HepG2 (cell line): ENCODE results near the gene ACBD6. TPM values are rescaled to one million over a fixed set of nuclear protein-coding genes. Genes with fewer than 3 reads are reported as not detected.

Source experiments
- ATAC-seq: fragments of 200-7000 bp; cut with Tn5 transposase; 3 replicates; pipeline ENCODE4 v1.9.1; 2020; ENCODE audit warnings: mild to moderate bottlenecking, moderate library complexity
- BruUV-seq: library from RNA; stranded (reverse); fragments of 400-500 nt; replicated peaks from 2 replicates; lab custom pipeline; 2021; lab: Mats Ljungman, UMichigan
- CTCF ChIA-PET: fragments of 300-600 bp; formaldehyde crosslinking; extraction: SDS; loops from one replicate; lab custom pipeline; 2021; ENCODE audit warnings: low total read pairs, inconsistent platforms, low intra/inter-chr PET ratio; lab: Yijun Ruan, JAX
- POLR2A ChIA-PET: fragments of 350-600 bp; sonication (Branson Sonifier 250); formaldehyde crosslinking; loops from one replicate; lab custom pipeline; 2020; ENCODE audit warnings: antibody characterized with exemption, inconsistent platforms; lab: Yijun Ruan, JAX
- DNase-seq: peaks from one replicate; pipeline ENCODE4 v3.0.0-alpha.2; 2015; ENCODE audit warnings: low spot score
- FAIRE-seq: peaks from 3 replicates; lab custom pipeline; 2011; peaks lifted over from hg19 to GRCh38; lab: Jason Lieb, UNC
- H2AFZ ChIP-seq: one replicate; pipeline ENCODE4 v1.6.1; 2011; ENCODE audit warnings: low read length, inconsistent platforms
- H3K27ac ChIP-seq: fragments of 300-600 bp; 3 replicates; pipeline ENCODE4 v1.8.0; 2011; ENCODE audit warnings: mixed run types, mild to moderate bottlenecking, mixed read lengths, low read length, inconsistent platforms; ENCODE audit not compliant: insufficient read depth; ENCODE audit errors: extremely low read length
- H3K27me3 ChIP-seq, 2 experiments: fragments of 200-600 bp in 1 of 2; 2 replicates in 1 of 2; 3 replicates in 1 of 2; pipeline versions ENCODE4 v1.6.0 to v1.8.0; 2011; ENCODE audit warnings: low read length in 2 of 2, mild to moderate bottlenecking in 2 of 2, moderate library complexity in 2 of 2, inconsistent platforms in 1 of 2; ENCODE audit not compliant: insufficient read depth in 2 of 2, control insufficient read depth in 1 of 2
- H3K36me3 ChIP-seq, 2 experiments: fragments of 200-600 bp in 1 of 2; replicated peaks in 1 of 2; 2 replicates in 1 of 2; 3 replicates in 1 of 2; pipeline versions ENCODE4 v1.5.1 to v1.8.0; 2011; ENCODE audit warnings: low read length in 2 of 2, inconsistent platforms in 1 of 2; ENCODE audit not compliant: insufficient read depth in 2 of 2, control insufficient read depth in 1 of 2
- H3K4me1 ChIP-seq: 2 replicates; pipeline ENCODE4 v1.5.1; 2012; ENCODE audit warnings: low read length, inconsistent platforms; ENCODE audit not compliant: insufficient read depth
- H3K4me2 ChIP-seq: 2 replicates; pipeline ENCODE4 v1.6.0; 2011; ENCODE audit warnings: low read depth, low read length, inconsistent platforms
- H3K4me3 ChIP-seq, 3 experiments: fragments of 200-600 bp in 1 of 3; sonication (generic), shearing (Covaris generic) in 1 of 3; replicated peaks in 1 of 3; 2 replicates each; pipeline ENCODE4 v1.5.1; 2011 to 2016; ENCODE audit warnings: low read length in 3 of 3, inconsistent platforms in 2 of 3, low read depth in 2 of 3, mild to moderate bottlenecking in 2 of 3, control low read depth in 1 of 3, mixed read lengths in 1 of 3; ENCODE audit not compliant: insufficient read depth in 1 of 3
- H3K79me2 ChIP-seq: one replicate; pipeline ENCODE4 v1.6.1; 2011; ENCODE audit warnings: low read length, inconsistent platforms; ENCODE audit not compliant: insufficient read depth
- H3K9ac ChIP-seq: 2 replicates; pipeline ENCODE4 v1.6.0; 2011; ENCODE audit warnings: mild to moderate bottlenecking, low read depth, low read length, inconsistent platforms; ENCODE audit not compliant: insufficient read depth
- H3K9me3 ChIP-seq: 2 replicates; pipeline ENCODE4 v1.5.1; 2012; ENCODE audit warnings: mild to moderate bottlenecking, low read length
- H4K20me1 ChIP-seq: 2 replicates; pipeline ENCODE4 v1.6.0; 2011; ENCODE audit warnings: inconsistent platforms, mild to moderate bottlenecking, low read length, moderate library complexity; ENCODE audit not compliant: insufficient read depth
- ARNT ChIP-seq: fragments of 450-650 bp; IDR thresholded peaks from 2 replicates; pipeline ENCODE4 v1.6.1; 2017
- CHCHD3 ChIP-seq: sonication (generic); formaldehyde crosslinking; IDR thresholded peaks from 2 replicates; pipeline ENCODE4 v1.8.0; 2022; ENCODE audit warnings: mild to moderate bottlenecking, missing genetic modification reagents, moderate library complexity
- DPF2 ChIP-seq: sonication (generic); formaldehyde crosslinking; IDR thresholded peaks from 2 replicates; pipeline ENCODE4 v1.4.0; 2020; ENCODE audit warnings: mild to moderate bottlenecking, low read depth, missing genetic modification reagents, borderline replicate concordance
- GTF2F1 ChIP-seq: fragments of 150-350 bp; IDR thresholded peaks from 2 replicates; pipeline ENCODE4 v1.6.1; 2014; ENCODE audit warnings: low read length
- MAFK ChIP-seq, 2 experiments: IDR thresholded peaks in 1 of 2; conservative IDR thresholded peaks in 1 of 2; 2 replicates each; pipeline ENCODE4 v1.6.1; 2011; ENCODE audit warnings: improper control_type of control experiment in 2 of 2, low read length in 2 of 2
- NFYB ChIP-seq: sonication (generic); formaldehyde crosslinking; IDR thresholded peaks from 2 replicates; pipeline ENCODE4 v1.4.0; 2020; ENCODE audit warnings: missing genetic modification reagents
- PHB2 ChIP-seq: fragments of 450-650 bp; IDR thresholded peaks from 2 replicates; pipeline ENCODE4 v1.6.1; 2018; ENCODE audit not compliant: partially characterized antibody
- REPIN1 ChIP-seq: sonication (generic); formaldehyde crosslinking; IDR thresholded peaks from 2 replicates; pipeline ENCODE4 v1.8.0; 2022; ENCODE audit warnings: missing genetic modification reagents, low read depth, mild to moderate bottlenecking, borderline replicate concordance
- TBP ChIP-seq: sonication (generic); formaldehyde crosslinking; IDR thresholded peaks from 2 replicates; pipeline ENCODE4 v1.5.0; 2020; ENCODE audit warnings: missing genetic modification reagents
- ZNF136 ChIP-seq: sonication (generic); formaldehyde crosslinking; IDR thresholded peaks from 2 replicates; pipeline ENCODE4 v1.8.1; 2022; ENCODE audit warnings: low read depth, mild to moderate bottlenecking, moderate library complexity, missing genetic modification reagents
- ZNF597 ChIP-seq: sonication (generic); formaldehyde crosslinking; IDR thresholded peaks from 2 replicates; pipeline ENCODE4 v1.5.0; 2020; ENCODE audit warnings: missing genetic modification reagents
- ZNF768 ChIP-seq: sonication (generic); formaldehyde crosslinking; IDR thresholded peaks from 2 replicates; pipeline ENCODE4 v1.4.0; 2020; ENCODE audit warnings: missing genetic modification reagents
- ZNF841 ChIP-seq: sonication (generic); formaldehyde crosslinking; IDR thresholded peaks from 2 replicates; pipeline ENCODE4 v1.8.1; 2023; ENCODE audit warnings: missing genetic modification reagents, borderline replicate concordance
- ZNF850 ChIP-seq: sonication (generic); formaldehyde crosslinking; conservative IDR thresholded peaks from 2 replicates; pipeline ENCODE4 v1.9.0; 2021; ENCODE audit warnings: mild to moderate bottlenecking, missing genetic modification reagents
- ZSCAN25 ChIP-seq: sonication (generic); formaldehyde crosslinking; IDR thresholded peaks from 2 replicates; pipeline ENCODE4 v1.8.0; 2022; ENCODE audit warnings: mild to moderate bottlenecking, missing genetic modification reagents
- WGBS: methylation state at CpG from one replicate; pipeline ENCODE4 v1.1.6; 2017; ENCODE audit warnings: low lambda C conversion rate; 5-methylcytosine and 5-hydroxymethylcytosine counted together
- in situ Hi-C: cut with HindIII; loops from 2 replicates; pipeline ENCODE4 v1.10.0; 2017; ENCODE audit warnings: low pct_unique_long_range_greater_than_20kb; ENCODE audit not compliant: extremely low pct_ligation_motif_present
- intact Hi-C: fragments of 100-400 bp; cut with micrococcal nuclease; formaldehyde crosslinking; loops from one replicate; pipeline ENCODE4 v1.10.0; 2022; ENCODE audit not compliant: unreplicated experiment
- polyA plus RNA-seq, 8 experiments: library from polyadenylated mRNA; depleted of rRNA in 3 of 8; stranded (reverse) in 7 of 8; unstranded in 1 of 8; fragments of >200 nt; fragmentation: Illumina TruSeq in 4 of 8; extraction: Trizol in 4 of 8; gene quantifications; 2 replicates each; pipeline versions ENCODE4 v1.2.1 to v1.2.3, GENCODE V29; 2011 to 2016; ENCODE audit warnings: low read depth in 4 of 8, missing spikeins in 1 of 8, mixed read lengths in 1 of 8; ENCODE audit not compliant: insufficient read depth in 1 of 8
- total RNA-seq, 5 experiments: library from RNA; depleted of rRNA; stranded (reverse); fragments of >200 nt; fragmentation: Illumina TruSeq; extraction: Trizol; gene quantifications; 2 replicates each; pipeline ENCODE4 v1.2.3, GENCODE V29; 2016; ENCODE audit warnings: low read depth in 1 of 5
- TF ChIP-seq, protein P1 (sequence below): sonication (generic); formaldehyde crosslinking; IDR thresholded peaks from 2 replicates; pipeline ENCODE4 v1.4.0; 2020; ENCODE audit warnings: missing genetic modification reagents, borderline replicate concordance
- TF ChIP-seq, protein P2 (sequence below): sonication (generic); formaldehyde crosslinking; IDR thresholded peaks from 2 replicates; pipeline ENCODE4 v1.5.0; 2020; ENCODE audit warnings: missing genetic modification reagents
- TF ChIP-seq, protein P3 (sequence below): IDR thresholded peaks from 2 replicates; pipeline ENCODE4 v1.6.1; 2016; ENCODE audit warnings: missing biosample characterization, missing genetic modification reagents, low read depth
- TF ChIP-seq, protein P4 (sequence below): sonication (generic); formaldehyde crosslinking; IDR thresholded peaks from 2 replicates; pipeline ENCODE4 v1.4.0; 2020; ENCODE audit warnings: mild to moderate bottlenecking, missing genetic modification reagents

ACBD6 gene
- total and polyA plus RNA-seq, 2 of the 13 experiments (the other 11 are each of a cell fraction or from before 2014, with no cell fraction given) = 33.5 to 47.2 TPM

GRCh38 chr1:180327089-180327488 lies 175.3 kb downstream of the ACBD6 start (continued):
- TF ChIP-seq DPF2 (CRISPR knock-in tag) (no peak), ARNT (no peak), CHCHD3 (no peak)

DNA sequence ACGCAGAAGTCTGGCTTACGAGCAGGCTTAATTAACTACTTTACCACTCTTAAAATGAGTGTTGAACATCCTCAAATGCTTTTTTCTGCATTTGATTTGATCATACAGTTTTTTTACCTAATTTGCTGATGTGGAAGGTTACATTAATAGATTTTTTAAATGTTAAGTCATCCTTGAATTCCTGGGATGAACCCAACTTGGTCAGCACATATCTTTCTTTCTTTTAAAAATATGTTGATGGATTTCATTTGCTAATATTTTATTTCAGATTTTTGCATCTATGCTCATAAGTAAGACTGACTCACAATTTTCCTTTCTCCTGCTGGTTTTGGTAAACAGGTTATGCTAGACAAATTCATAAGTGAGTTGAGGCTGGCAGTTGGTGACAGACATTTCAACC lies 189.5 kb downstream of the ACBD6 start:
- Histone ChIP-seq H3K36me3 (peaks cover 3 to 6% of the 10 kb centered on the region in 2 experiments; a peak in 2 of 5 replicates), H3K27me3 (no peaks in the 10 kb centered on the region), H4K20me1 (no peaks in the 10 kb centered on the region), H3K27ac (no peak overlapping the region), H3K9me3 (no peaks in the 10 kb centered on the region), H3K9ac (no peak overlapping the region), H3K79me2 (no peaks in the 10 kb centered on the region), H3K4me2 (no peak overlapping the region), H2AFZ (no peak overlapping the region), H3K4me3 (no peak overlapping the region), H3K4me1 (peaks cover 37% of the 10 kb centered on the region)
- WGBS = 100% methylated on average over 2 of the region's 2 CpGs
- POLR2A ChIA-PET = no interaction called here
- intact Hi-C loops (no loop called here), in situ Hi-C loops (no loop called here)
- no peak for ATAC-seq
- no peak for FAIRE-seq
- no TSS peak for BruUV-seq
- no peak for DNase-seq
- CTCF ChIA-PET = no interaction called here
- TF ChIP-seq ZNF841 (CRISPR knock-in tag) (no peak), NFYB (CRISPR knock-in tag) (no peak), TBP (CRISPR knock-in tag) (no peak), ZSCAN25 (CRISPR knock-in tag) (no peak), GTF2F1 (no peak), ZNF597 (CRISPR knock-in tag) (no peak), MAFK (conservative IDR thresholded peaks at IDR 0.05 in 1 of 2, IDR thresholded peaks at IDR 0.05 in 1 of 2; ENCODE audit: low read length in 2 of 2) (no peak), REPIN1 (no peak), DPF2 (CRISPR knock-in tag) (no peak), ZNF850 (CRISPR knock-in tag) (no peak), ZNF768 (CRISPR knock-in tag) (no peak), PHB2 (no peak), ZNF136 (no peak)
- TF ChIP-seq, protein P1, sequence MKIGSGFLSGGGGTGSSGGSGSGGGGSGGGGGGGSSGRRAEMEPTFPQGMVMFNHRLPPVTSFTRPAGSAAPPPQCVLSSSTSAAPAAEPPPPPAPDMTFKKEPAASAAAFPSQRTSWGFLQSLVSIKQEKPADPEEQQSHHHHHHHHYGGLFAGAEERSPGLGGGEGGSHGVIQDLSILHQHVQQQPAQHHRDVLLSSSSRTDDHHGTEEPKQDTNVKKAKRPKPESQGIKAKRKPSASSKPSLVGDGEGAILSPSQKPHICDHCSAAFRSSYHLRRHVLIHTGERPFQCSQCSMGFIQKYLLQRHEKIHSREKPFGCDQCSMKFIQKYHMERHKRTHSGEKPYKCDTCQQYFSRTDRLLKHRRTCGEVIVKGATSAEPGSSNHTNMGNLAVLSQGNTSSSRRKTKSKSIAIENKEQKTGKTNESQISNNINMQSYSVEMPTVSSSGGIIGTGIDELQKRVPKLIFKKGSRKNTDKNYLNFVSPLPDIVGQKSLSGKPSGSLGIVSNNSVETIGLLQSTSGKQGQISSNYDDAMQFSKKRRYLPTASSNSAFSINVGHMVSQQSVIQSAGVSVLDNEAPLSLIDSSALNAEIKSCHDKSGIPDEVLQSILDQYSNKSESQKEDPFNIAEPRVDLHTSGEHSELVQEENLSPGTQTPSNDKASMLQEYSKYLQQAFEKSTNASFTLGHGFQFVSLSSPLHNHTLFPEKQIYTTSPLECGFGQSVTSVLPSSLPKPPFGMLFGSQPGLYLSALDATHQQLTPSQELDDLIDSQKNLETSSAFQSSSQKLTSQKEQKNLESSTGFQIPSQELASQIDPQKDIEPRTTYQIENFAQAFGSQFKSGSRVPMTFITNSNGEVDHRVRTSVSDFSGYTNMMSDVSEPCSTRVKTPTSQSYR = no peak
- TF ChIP-seq, protein P2, sequence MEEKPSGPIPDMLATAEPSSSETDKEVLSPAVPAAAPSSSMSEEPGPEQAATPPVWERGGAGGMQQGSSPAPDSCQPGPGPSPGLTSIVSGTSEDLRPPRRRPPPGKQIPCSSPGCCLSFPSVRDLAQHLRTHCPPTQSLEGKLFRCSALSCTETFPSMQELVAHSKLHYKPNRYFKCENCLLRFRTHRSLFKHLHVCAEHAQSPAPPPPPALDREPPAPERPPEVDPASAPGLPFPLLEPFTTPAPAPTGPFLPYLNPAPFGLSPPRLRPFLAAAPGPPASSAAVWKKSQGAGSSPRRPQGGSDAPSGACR (CRISPR knock-in tag) = no peak
- TF ChIP-seq, protein P3, sequence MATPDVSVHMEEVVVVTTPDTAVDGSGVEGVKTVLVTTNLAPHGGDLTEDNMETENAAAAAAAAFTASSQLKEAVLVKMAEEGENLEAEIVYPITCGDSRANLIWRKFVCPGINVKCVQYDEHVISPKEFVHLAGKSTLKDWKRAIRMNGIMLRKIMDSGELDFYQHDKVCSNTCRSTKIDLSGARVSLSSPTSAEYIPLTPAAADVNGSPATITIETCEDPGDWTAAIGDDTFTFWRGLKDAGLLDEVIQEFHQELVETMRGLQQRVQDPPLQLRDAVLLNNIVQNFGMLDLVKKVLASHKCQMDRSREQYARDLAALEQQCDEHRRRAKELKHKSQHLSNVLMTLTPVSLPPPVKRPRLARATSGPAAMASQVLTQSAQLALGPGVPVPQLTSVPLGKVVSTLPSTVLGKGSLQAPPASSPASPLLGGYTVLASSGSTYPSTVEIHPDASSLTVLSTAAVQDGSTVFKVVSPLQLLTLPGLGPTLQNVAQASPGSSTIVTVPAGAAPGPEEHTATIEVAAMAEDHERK (CRISPR knock-in tag) = no peak
- TF ChIP-seq, protein P4, sequence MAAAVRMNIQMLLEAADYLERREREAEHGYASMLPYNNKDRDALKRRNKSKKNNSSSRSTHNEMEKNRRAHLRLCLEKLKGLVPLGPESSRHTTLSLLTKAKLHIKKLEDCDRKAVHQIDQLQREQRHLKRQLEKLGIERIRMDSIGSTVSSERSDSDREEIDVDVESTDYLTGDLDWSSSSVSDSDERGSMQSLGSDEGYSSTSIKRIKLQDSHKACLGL = no peak
